ENCODE data around the gene RDM1.
A peak's percentile ranks its signal among the peaks of the same experiment; 100 is the strongest.
"Not testable (repeated sequence)": the region's sequence is repeated elsewhere in the genome, so short reads cannot be mapped to it uniquely, and the experiment has no call there.

Gene RDM1, protein sequence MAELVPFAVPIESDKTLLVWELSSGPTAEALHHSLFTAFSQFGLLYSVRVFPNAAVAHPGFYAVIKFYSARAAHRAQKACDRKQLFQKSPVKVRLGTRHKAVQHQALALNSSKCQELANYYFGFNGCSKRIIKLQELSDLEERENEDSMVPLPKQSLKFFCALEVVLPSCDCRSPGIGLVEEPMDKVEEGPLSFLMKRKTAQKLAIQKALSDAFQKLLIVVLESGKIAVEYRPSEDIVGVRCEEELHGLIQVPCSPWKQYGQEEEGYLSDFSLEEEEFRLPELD

GRCh38 chr17:35930211-35931065 lies at the start of gene RDM1:
Gene RDM1, minus strand, starts transcription at chr17:35930773. Its CDS starts 46 bp downstream, at chr17:35930727.
- peak; percentile 68 for DNase-seq

- no peak for DNase-seq
Observed at GRCh38 chr17:35978346-35978745, 47.8 kb upstream of the RDM1 start.

DNA sequence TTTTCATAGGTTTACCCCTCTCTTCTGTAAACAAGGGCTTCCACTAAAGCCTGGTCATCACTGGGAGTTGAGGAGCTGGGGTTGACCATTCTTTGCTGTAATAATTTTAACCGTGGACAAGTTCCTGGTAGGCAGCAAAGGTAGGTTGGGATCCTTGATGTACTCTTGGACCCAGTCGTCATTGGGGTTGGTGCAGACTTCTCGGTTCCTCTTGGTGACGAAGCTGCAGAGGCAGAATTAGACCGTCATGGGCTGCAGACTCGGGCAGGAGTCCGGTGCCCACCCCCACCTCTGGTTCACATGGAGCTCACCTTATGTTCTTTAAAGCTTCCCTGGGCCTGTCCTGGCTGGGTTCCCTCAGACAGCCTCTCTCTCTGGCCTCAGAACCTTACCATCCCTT lies 46.9 kb upstream of the RDM1 start:
- no peak for DNase-seq

DNA sequence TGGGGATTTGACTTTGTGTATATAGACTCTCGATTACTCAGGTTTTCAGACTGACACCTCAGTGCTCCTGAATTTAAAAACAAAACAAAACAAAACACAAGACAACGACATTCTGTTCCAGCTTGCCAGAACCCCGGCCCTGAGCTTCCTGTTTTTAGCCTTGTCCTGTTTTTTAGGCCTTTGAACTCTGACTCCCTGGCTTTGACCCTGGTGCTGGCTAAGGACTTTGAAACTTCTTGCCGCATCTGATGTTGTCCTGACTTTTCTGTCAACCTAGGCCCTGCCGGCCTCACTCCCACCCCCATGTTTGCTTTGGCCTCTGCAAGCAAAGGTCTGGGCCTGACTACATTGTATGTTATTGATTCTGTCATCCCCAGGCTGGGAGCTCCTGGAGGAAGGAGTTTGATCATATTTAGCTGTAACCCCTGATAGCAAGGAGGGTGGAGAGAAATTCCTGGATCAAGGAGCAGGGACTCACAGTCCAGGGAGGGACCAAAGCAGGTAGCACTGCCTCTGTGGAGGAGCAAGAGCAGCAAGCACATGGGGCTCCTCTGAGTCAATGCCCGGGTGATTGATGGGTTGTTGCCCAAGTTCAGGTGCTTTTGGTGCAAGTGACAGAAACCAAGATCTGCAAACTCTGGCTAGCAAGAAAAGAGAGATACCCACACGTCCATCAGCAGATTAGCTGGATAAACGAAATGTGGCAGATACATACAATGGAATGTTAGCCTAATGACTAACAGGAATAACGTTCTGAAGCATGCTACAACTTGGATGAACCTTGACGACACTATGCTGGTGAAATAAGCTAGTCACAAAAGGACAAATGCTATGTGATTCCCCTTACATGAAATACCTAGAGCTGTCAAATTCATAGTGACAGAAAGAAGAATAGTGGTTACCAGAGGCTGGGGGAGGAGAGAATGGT lies 43.0 kb upstream of the RDM1 start:
- DNase-seq, result no peak

- no peak for DNase-seq
Observed at GRCh38 chr17:35972945-35973332, 42.4 kb upstream of the RDM1 start.

- no peak for DNase-seq
Observed at GRCh38 chr17:35972535-35972934, 42.0 kb upstream of the RDM1 start.

DNA sequence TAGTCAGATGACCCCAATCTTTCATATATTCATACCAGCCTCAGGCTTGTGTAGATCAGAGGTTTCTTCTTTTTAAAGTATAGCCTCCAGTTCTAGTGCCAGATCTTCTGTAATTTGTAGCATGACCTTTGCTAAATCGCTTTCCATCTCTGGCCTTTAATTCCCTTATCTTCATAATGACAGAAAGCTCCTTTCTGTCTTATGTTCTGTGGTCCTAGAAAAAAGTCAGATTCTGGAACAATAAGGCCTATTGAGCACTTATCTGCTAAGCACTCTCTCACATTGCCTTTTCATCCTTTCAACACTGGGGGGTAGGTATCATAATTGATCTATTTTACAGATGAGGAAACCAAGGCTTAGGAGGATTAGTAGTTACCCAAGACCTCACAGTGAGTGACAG lies 41.5 kb upstream of the RDM1 start:
- no peak for DNase-seq

- DNase-seq, result peak; percentile 52
Observed at GRCh38 chr17:35969558-35970380, 39.2 kb upstream of the RDM1 start.

DNA sequence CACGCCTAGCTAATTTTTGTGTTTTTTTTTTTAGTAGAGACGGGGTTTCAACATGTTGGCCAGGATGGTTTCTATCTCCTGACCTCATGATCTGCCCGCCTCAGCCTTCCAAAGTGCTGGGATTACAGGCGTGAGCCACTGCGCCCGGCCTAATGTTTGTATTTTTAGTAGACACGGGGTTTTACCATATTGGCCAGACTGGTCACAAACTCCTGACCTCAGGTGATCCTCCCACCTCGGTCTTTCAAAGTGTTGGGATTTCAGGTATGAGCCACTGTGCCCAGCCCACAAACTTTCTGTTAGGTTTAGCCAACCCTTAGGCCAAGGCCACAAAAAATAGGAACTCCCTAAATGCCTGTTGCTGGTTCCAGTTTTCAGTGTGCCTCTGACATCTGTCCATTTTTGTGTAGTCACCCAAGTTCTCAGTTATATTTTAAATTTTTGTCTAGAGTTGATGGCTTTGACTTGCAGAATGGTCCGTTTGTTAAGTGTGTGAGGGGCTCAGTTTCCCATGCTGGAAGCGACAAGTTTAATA lies 38.0 kb upstream of the RDM1 start:
- no peak for DNase-seq

DNA sequence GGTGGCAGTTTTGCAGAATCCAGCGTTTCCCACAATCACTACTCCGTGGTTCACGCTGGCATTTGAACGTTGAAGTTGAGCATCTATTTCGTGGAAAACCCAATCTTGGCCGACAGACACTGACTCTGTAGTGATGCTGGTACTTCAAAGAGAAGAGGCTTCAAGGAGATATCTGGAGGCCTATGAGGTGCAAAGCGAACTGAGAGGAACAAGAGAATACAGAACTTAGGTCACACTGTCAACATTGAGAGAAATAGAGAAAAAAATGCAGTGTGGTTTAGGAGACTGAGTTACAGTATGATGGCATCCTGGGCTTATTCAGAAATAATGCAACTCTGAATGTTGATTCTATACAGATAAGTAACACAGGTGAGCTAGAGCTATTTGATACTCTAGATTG lies 34.7 kb upstream of the RDM1 start:
- DNase-seq, result no peak

DNA sequence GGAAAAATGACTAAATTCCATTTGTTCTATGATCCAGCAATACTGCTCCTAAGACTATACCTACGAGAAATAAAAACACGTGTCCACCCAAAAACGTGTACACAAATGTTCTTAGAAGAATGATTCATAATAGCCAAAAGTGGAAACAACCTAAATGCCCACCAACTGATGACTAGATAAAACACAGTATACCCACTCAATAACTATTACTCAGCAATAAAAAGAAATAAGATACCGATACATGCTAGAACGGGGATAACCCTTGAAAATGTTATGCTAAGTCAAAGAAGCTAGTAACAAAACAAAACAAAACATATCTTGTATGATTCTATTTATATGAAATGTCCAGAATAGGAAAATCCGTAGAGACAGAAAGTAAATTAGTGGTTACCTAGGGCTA lies 33.1 kb upstream of the RDM1 start:
- no peak for DNase-seq

DNA sequence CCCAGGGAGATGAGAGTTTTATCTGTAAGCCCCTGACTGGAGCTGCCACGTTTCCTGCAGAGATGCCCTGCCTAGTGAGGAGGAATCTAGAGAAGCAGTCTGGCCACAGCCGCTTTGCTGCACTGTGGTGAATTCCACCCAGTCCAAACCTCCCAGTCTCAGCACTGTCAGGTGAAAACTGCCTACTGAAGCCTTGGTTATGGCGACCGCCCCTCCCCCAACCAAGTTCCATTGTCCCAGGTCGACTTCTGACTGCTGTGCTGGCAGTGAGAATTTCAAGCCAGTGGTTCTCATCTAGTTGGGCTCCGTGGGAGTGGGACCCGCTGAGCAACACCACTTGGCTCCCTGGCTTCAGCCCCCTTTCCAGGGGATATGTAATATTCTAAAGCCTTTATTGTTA lies 23.1 kb upstream of the RDM1 start:
- DNase-seq, result no peak

- DNase-seq, result no peak
Observed at GRCh38 chr17:35949401-35949800, 18.8 kb upstream of the RDM1 start.

GRCh38 chr17:35948092-35948491 lies 17.5 kb upstream of the RDM1 start:
- no peak for DNase-seq

GRCh38 chr17:35947156-35947585 lies 16.6 kb upstream of the RDM1 start:
- peak; percentile 18 for DNase-seq

- no peak for DNase-seq
Observed at GRCh38 chr17:35944151-35944550, 13.6 kb upstream of the RDM1 start.

GRCh38 chr17:35943537-35943936 lies 13.0 kb upstream of the RDM1 start, which contains the start of gene LYZL6:
Gene LYZL6, minus strand, starts transcription at chr17:35943713. Its CDS starts 4,357 bp downstream, at chr17:35939356.
- DNase-seq, result no peak

DNA sequence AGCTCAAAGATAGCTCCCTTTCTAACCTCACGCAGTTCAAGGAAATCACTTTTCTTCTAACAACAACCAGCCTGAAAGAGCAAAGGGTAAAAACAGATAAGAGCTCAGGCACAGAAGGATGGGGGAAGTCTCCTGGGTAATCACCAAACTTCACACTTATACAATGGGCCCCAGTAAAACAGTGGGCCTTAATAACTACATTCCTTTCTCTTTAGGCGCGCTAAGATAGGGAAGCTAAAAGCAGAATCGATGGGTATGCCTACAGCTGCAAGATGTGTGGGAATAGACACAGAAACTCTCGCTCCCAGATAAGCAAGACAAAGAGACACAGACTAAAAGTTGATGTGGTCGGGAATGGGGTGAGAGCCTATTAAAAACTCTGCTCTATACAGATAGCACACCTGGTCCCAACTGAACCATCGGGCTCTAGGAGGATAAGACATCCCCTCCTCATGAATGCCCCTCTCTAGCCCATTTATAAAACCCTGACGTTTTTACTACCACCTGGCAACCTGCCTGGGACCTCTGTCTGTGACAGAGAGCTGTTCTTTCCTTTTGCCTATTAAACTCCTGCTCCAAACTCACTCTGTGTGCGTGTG lies 12.1 kb upstream of the RDM1 start:
- DNase-seq, result no peak

GRCh38 chr17:35938492-35938891 lies 7.9 kb upstream of the RDM1 start:
- DNase-seq, result not testable (repeated sequence)

GRCh38 chr17:35936063-35936462 lies 5.5 kb upstream of the RDM1 start:
- DNase-seq, result no peak

DNA sequence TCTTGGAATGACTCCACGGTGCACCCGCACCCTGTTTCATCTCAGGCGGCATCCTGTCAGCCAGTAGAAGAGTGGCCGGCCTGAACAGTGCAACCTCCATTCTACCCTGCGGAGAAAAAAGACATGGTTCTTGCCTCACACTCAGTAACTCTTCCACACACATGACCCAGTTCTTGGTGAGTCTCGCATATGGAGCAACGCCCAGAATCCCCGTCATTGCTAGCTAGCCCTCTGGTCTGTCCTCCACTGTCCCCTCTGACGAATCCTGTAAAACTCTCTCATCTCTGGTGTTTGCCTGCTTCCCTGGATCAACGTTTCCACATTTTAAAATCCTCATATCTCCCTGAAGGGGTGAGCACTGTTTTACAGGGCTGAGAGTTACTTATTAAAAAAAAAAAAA lies 4.2 kb upstream of the RDM1 start:
- no peak for DNase-seq
